AG04450 (cell line): ENCODE results near the gene TTC23. TPM values are rescaled to one million over a fixed set of nuclear protein-coding genes. Genes with fewer than 3 reads are reported as not detected.

ENCODE experiments used
- CTCF ChIA-PET: fragments of 300-600, 350-600 bp; formaldehyde crosslinking; extraction: SDS; loops from one replicate; lab custom pipeline; 2022; ENCODE audit warnings: antibody characterized with exemption, inconsistent platforms; lab: Charles Lee
- POLR2A ChIA-PET: fragments of 350-600 bp; formaldehyde crosslinking; extraction: SDS; loops from one replicate; lab custom pipeline; 2021; ENCODE audit warnings: antibody characterized with exemption, inconsistent platforms; lab: Yijun Ruan, JAX
- DNase-seq: peaks from one replicate; pipeline ENCODE4 v3.0.0-alpha.2; 2011; ENCODE audit warnings: low read depth, low spot score
- H3K27ac ChIP-seq: one replicate; pipeline ENCODE4 v1.5.1; 2012; ENCODE audit warnings: low read depth, low read length, control low read depth
- H3K27me3 ChIP-seq: one replicate; pipeline ENCODE4 v1.6.0; 2012; ENCODE audit warnings: low read length; ENCODE audit not compliant: control insufficient read depth, insufficient read depth
- H3K4me3 ChIP-seq: 2 replicates; pipeline ENCODE4 v1.5.1; 2011; ENCODE audit warnings: mild to moderate bottlenecking, low read depth, low read length, control low read depth
- H3K9me3 ChIP-seq: 2 replicates; pipeline ENCODE4 v1.5.1; 2012; ENCODE audit warnings: low read length; ENCODE audit not compliant: control insufficient read depth, insufficient read depth
- CTCF ChIP-seq: IDR thresholded peaks from 2 replicates; pipeline ENCODE4 v1.5.1; 2011; ENCODE audit warnings: low read depth, low read length, control low read depth, inconsistent platforms
- polyA plus RNA-seq: library from polyadenylated mRNA; depleted of rRNA; stranded (reverse); fragments of >200 nt; gene quantifications from 2 replicates; pipeline ENCODE4 v1.2.3, GENCODE V29; 2011

TTC23 gene
- polyA plus RNA-seq, 1 experiment = 7.2 TPM

- CTCF ChIA-PET = interaction anchor here (3.4 kb wide), 1 partner anchor 27 kb away, joined by 13 read pairs; no protein-coding TSS in a partner anchor
These were observed 121.6 kb downstream of the TTC23 start for GRCh38 chr15:99127773-99128172.

GRCh38 chr15:99126930-99127329 is 122.5 kb downstream of the TTC23 start:
- Histone ChIP-seq H3K9me3 (peaks cover 2% of the 10 kb centered on the region; the same call in 1 of the 2 replicates), H3K27ac (no peak overlapping the region), H3K27me3 (no peaks in the 10 kb centered on the region), H3K4me3 (no peak overlapping the region)
- no peak for TF ChIP-seq CTCF
- POLR2A ChIA-PET = no interaction called here
- no peak for DNase-seq
- CTCF ChIA-PET = interaction anchor here (0.5 to 1.0 kb wide), 2 partner anchors 26 to 68 kb away, joined by 3 to 9 read pairs; no protein-coding TSS in a partner anchor

More at GRCh38 chr15:99127773-99128172, 121.6 kb downstream of the TTC23 start:
- POLR2A ChIA-PET = no interaction called here
- Histone ChIP-seq H3K9me3 (peaks cover 2% of the 10 kb centered on the region; the same call in 1 of the 2 replicates), H3K27me3 (no peaks in the 10 kb centered on the region), H3K4me3 (no peak overlapping the region), H3K27ac (no peak overlapping the region)
- DNase-seq = no peak
- TF ChIP-seq CTCF = no peak

- CTCF ChIA-PET = interaction anchor here (1.0 kb wide), 1 partner anchor 25 kb away, joined by 3 read pairs; no protein-coding TSS in a partner anchor
- Histone ChIP-seq H3K27me3 (no peaks in the 10 kb centered on the region), H3K27ac (no peak overlapping the region), H3K4me3 (no peak overlapping the region), H3K9me3 (peaks cover under 1% of the 10 kb centered on the region; the same call in 1 of the 2 replicates)
- POLR2A ChIA-PET = no interaction called here
- no peak for DNase-seq
- no peak for TF ChIP-seq CTCF
These were observed 123.2 kb downstream of the TTC23 start for GRCh38 chr15:99126131-99126588.

GRCh38 chr15:99125061-99125891 is 124.1 kb downstream of the TTC23 start:
- no peak for TF ChIP-seq CTCF
- no peak for DNase-seq
- no peaks in the 10 kb centered on the region for H3K27me3 ChIP-seq
- no peak overlapping the region for H3K4me3 ChIP-seq
- H3K9me3 ChIP-seq = no peaks in the 10 kb centered on the region; the same call in 1 of the 2 replicates
- POLR2A ChIA-PET = no interaction called here
- CTCF ChIA-PET = interaction anchor here (1.3 kb wide), 1 partner anchor 8 kb away, joined by 3 read pairs; no protein-coding TSS in a partner anchor
- H3K27ac ChIP-seq = no peak overlapping the region

- Histone ChIP-seq H3K9me3 (no peaks in the 10 kb centered on the region; the same call in 1 of the 2 replicates), H3K4me3 (no peak overlapping the region), H3K27ac (no peak overlapping the region), H3K27me3 (no peaks in the 10 kb centered on the region)
- CTCF ChIA-PET = interaction anchor here (1.2 to 3.3 kb wide), 3 partner anchors 9 to 682 kb away, joined by 3 to 16 read pairs (median 4); no protein-coding TSS in a partner anchor
- TF ChIP-seq CTCF = no peak
- DNase-seq = no peak
- POLR2A ChIA-PET = no interaction called here
These were observed 124.7 kb downstream of the TTC23 start for GRCh38 chr15:99124641-99125040.
